PFSK-1 (cell line): ENCODE results near the gene CLPTM1L.

Experiments
- POLR2AphosphoS5 ChIP-seq: IDR thresholded peaks from 2 replicates; pipeline ENCODE4 v1.6.1; 2012; ENCODE audit warnings: low read depth, mild to moderate bottlenecking, control low read depth, low read length, moderate library complexity
- TF ChIP-seq, protein P1 (sequence below), 2 experiments: IDR thresholded peaks; 2 replicates each; pipeline versions ENCODE4 v1.6.1 to v1.8.0; 2011 to 2012; ENCODE audit warnings: low read depth in 2 of 2, low read length in 2 of 2, control low read depth in 1 of 2, inconsistent platforms in 1 of 2, mild to moderate bottlenecking in 1 of 2, moderate library complexity in 1 of 2; ENCODE audit not compliant: insufficient read depth in 1 of 2

DNA sequence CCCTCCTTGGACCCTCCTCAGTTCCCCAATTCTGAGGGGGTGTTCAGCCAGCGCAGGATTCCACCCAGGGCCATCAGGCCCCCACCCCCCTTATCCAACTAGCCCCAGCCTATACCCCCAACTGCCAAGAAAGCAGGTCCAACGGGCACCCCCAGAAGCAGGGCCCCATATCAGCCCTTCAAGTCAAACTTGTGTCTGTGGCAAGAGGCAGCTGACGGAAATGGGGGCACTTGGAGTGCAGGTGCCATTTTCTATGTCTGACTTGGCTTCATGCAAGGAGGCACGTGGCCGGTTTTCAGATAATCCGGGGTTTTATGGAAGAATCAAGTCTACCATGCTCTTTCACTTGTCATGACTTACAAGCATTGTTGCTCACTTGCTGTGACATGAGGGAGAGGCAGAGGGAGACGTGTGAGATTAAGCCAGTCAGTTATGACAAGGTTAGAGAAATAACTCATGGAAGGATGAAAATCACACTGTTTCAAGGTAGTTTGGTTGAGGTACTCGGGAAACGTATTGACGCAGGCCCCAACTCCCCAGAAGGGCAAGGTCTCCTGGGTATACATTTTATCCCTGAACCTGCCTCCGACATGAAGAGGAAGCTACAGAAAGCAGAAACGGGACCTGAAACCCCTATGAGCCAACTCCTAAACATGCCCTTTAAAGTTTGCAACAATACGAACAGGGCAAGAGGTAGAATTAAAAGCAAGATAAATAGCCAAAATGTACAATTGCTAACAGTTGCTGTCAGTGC, 26.5 kb upstream of the CLPTM1L start:
- no peak for TF ChIP-seq POLR2AphosphoS5
- TF ChIP-seq, protein P1, sequence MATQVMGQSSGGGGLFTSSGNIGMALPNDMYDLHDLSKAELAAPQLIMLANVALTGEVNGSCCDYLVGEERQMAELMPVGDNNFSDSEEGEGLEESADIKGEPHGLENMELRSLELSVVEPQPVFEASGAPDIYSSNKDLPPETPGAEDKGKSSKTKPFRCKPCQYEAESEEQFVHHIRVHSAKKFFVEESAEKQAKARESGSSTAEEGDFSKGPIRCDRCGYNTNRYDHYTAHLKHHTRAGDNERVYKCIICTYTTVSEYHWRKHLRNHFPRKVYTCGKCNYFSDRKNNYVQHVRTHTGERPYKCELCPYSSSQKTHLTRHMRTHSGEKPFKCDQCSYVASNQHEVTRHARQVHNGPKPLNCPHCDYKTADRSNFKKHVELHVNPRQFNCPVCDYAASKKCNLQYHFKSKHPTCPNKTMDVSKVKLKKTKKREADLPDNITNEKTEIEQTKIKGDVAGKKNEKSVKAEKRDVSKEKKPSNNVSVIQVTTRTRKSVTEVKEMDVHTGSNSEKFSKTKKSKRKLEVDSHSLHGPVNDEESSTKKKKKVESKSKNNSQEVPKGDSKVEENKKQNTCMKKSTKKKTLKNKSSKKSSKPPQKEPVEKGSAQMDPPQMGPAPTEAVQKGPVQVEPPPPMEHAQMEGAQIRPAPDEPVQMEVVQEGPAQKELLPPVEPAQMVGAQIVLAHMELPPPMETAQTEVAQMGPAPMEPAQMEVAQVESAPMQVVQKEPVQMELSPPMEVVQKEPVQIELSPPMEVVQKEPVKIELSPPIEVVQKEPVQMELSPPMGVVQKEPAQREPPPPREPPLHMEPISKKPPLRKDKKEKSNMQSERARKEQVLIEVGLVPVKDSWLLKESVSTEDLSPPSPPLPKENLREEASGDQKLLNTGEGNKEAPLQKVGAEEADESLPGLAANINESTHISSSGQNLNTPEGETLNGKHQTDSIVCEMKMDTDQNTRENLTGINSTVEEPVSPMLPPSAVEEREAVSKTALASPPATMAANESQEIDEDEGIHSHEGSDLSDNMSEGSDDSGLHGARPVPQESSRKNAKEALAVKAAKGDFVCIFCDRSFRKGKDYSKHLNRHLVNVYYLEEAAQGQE (IDR thresholded peaks at IDR 0.05; ENCODE audit: insufficient read depth in 1 of 2, low read depth in 2 of 2, low read length in 2 of 2): no peak
